Activated CD4-positive, CD25-positive, alpha-beta regulatory T cell treated with anti-CD3 and anti-CD28 coated beads, Interleukin-2, amount 50 U/mL, for 16 hours (primary cell): Measurements from ENCODE around the gene DPP4.

Experiments
- DNase-seq: peaks from one replicate; pipeline ENCODE4 v3.0.0-alpha.2; 2020; ENCODE audit warnings: low read depth, low spot score

DPP4 gene

DNA sequence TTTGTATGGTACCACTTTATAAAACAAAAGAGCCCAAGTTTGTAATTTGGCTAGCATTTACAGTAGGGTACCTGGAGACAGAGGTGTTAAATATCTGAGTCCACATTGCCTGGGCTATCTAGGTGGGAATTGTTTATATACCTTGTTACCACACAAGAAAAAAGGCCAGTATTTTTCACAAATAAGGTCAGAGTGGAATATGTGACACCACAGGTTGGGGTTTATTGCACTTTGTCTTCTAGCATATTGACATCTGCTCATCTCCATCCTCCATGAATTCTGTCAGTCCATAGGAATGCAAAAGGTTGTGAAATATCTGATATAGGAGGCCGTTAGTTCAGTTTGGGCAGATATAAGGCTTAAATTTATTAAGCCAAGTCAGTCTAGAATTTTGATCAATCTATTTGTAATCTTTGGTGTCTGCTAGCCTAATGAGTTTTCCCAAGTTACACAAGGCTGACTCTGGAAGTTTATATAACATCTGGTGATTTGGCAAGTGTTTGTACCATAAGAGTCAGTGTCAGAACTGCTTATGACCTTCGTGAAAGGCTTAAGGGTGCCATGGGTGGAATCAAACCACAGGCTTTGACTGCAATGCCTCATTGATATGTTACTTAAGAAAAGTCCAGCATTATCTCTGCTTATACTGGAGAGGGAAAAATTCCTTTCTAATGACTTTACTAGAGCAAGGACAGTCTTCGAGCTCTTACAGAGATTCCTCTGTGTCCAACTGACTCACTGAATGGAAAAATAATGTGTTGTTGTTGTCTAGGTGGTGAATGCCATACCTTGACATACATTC, 11.3 kb upstream of the DPP4 start:
- DNase-seq, result no peak

DNA sequence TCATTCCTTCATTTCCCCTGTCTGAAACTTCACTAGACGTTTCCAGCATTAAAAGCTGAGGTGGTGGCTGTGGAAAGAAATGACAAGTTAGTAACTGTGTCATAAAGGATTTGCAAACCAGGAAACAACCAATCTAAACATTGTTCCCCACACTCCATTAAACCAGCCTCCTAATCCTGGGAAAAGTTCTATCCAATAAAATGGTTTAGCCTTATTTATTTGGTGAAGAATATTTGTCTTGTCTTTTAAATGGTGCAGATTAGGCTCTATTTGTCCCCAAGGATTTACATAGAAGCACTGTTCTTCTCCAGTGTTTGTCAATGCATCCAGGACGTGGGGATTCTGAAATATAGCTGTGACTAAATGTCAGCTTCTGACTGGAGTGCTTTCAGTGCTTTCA, 10.5 kb upstream of the DPP4 start:
- no peak for DNase-seq

DNA sequence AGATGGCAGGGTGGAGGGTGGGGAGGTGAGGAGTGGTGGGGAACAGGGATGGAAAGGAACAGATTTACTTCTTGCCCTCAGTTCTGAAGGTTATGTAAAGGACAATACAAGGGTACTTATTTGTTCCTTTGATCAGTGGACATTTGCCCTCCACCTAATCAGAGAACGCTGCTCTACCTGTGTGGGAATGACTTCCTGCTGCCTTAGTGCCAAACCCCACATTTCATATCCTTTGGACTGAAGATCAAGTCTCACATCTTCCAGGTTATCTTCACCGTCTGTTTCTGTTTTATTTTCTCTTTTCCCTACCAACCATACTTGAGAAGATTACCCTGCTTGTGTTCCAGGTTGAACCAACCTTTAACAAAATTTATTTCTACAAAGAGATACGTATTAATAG, 8.7 kb upstream of the DPP4 start:
- DNase-seq, result no peak

DNA sequence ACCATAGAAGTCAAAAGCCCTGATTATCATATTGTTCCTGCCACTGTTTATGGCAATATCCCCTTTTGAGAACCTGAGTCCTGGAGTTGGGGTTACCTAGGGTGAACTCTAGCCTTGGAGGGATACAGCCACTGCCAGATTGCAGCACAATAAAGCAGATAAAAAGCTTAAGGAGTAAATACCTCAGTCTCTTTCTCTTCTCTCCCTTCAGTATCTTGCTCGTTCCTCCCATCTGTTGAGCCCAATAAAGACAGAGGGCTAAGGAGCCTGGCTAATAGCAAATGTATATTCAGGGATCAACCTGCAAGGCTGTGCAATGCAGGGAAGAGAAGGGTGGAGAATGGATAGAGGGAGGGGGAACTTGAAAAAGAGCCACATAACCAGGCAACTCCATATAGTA, 8.0 kb upstream of the DPP4 start:
- DNase-seq, result no peak

DNA sequence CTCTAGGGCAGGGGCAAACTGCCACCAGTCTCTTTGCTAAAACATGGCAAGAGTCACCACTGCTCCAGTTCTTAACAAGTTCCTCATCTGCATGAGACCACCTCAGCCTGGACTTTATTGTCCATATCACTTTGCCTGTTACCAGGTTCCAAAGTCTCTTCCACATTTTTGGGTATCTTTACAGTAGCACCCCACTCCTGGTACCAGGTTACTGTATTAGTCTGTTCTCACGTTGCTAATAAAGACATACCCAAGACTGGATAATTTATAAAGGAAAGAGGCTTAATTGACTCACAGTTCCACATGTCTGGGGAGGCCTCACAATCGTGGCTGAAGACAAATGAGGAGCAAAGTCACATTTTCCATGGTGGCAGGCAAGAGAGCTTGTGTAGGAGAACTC, 5.5 kb upstream of the DPP4 start:
- DNase-seq, result no peak

DNA sequence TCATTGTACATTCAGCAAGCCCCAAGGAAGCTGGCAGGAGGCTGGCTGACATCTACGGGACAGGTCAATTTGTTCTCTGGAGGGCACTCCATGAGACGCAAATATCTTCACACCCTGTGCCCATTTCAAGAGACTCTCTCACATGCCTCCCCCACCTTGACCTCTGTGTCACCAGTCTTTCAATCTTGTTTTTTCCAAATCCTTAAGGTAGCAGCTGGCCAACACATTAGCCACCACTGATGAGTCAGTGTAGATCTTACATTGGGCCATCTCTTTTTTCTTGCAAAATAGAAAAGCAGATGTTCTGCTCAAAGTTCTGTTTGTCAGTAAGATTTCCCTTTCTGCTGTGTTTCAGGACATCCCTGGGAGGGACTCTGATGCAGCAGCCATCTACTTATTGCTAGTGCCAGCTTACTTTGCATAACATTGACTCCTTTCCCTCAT, 1.7 kb upstream of the DPP4 start:
- DNase-seq, result no peak

DNA sequence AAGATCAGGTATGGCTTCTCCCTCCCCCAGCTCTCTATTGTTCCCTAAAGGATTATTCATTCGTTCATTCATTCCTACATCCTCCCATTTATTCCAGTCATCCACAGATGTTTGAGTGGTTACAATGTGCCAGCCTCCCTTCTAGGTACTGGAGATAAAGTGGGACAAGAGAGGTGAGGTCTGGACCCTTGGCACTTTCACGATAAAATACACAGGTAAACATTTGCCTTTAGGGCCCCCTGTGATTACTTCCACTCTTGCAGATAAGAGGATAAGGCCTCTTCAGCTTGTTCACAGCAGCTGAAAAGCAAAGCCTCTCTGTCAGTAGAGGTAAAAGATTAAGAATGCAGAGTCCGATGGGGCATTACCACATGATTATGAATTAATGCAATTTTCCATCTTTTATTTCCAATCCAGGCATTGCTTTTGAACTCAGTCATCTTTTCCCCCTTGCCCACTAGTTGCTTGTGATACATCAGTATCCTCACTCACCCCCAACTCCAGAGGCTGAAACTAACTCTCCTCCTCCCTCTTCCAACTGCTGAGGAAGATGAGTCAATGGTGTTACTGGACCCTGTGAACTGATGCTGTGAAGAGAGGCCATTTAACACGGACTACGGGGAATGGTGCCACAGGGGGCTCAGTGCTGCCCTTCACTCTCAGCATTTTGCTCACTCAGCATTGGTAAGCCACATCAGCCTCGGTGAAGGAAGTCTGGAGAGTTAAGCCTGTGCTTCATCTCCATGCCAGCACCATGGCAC, 1.1 kb upstream of the DPP4 start:
- no peak for DNase-seq

DNA sequence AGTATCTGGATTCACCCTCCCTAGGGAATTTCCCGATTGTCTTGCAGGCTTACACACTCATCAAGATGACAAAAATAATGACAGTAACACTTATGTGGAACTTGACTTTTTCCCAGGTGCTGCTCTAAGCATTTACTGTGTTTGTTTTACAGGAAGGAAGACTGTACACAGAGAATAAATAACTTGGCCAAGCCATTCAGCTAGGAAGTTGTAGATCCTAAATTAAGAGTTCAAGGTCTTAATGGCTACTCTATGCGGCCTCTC, 549 bp upstream of the DPP4 start:
- no peak for DNase-seq

DNA sequence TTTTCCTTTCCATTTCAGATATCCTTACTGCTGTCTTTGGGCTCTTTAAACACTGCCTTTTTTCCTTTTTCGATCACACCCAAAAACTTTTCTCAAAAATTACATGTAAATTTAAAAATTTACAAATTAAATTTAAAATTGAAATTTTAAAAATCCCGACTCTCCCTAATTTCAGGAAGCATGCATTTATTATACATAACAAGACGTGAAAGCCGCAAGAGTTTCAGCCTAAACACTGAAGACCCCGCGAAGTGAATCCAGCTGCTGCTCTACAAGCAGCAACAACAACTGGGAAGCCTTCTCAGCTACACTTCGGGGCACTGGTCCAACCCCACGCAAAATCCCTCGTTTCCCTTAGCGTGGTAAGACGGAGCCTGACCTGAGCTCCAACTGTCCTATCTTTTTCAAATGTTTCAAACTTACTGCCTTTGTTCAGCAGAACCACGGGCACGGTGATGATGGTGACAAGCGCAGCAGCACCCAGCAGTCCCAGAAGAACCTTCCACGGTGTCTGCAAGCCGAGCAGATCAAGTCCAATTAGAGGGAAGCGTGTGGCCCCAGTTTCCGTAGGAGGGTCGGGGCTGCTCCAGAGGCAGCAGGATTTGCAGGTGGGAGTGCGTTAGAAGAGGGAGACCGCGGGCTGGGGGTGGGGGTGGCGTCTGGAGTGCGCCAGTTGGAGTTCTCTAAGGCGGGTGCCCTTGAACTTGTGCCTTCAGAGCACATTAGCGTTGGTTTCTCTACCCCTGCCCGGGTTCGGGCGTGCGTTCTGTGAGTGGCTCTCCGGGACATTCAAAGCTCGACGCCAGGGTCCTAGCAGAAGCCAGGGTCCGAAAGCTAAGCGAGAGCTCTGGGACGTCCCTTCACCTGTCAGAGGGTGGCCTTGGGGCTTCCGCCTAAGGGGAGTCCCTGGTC, 783 bp downstream of the DPP4 start:
- no peak for DNase-seq

DNA sequence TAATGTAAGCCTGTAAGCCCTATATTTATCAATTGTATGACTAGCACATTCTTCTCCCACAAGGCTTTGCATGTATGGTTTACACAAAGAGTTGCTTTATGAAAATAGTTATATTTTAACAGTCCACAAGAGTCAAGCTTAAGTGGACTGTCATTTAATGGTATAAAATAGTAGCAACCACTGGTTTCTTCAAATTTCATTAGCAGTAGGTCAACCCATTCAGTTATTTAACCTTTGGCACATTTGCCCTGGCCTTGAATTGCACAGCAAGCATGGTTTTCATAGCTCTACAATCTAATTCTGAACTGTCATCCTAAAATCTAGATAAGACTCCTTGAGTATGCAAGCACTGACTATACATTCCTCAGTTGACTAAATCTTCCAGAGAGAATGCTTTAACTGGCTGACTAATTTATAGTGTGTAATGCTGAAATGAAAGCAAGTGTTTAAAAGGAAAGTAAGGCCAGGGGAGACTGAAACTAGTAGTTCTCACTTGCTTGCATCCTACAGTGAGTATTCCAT, 1.8 kb downstream of the DPP4 start:
- no peak for DNase-seq

DNA sequence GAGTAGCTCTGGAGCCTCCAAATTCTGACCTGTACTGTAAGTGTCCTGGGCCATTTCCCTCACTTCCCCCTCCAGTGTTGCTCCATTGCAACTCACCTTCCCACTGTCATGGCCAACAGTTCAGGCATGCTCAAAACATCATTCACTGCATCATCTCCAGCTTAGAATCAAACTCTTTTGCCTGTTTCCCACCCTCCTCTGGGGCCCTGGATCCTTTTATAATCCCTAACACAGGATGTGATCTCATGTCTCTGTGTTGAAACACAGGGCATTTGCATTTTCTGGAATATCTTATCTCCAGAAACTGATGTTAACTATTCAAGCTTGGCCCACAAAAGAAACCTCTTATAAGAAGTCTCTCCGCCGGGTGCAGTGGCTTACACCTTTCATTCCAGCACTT, 3.0 kb downstream of the DPP4 start:
- DNase-seq, result no peak

DNA sequence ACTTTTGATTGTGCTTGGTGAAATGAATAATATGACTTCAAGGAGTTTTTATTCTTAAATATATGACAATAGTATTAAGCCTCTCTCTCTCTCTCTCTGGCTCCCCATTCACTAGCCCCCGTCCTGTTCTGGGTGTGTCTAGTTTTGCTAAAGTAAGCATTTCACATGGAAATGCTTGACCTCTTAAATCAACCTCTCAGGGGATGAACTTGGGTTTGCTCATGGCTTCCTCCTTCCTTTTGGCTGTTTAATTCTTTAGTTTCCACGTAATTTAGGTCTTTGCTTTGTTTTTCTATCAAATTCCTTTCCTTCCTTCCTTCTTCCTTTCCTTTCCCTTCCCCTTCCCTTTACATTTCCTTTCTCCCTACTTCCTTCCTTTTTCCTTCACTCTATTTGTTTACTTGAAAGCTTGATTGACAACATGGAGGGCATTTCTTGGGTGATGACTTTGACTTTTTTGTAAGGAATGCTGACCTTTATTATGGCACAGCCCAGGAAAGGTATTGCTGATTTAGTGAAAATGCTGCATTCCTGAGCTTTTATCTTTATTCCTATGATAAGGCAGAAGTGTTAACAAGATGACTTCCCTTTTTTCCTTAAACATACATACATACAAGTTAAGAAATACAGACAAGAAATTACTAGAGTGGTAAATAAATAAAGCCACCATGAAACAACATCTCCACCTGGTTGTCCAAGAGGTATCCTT, 3.6 kb downstream of the DPP4 start:
- no peak for DNase-seq

DNA sequence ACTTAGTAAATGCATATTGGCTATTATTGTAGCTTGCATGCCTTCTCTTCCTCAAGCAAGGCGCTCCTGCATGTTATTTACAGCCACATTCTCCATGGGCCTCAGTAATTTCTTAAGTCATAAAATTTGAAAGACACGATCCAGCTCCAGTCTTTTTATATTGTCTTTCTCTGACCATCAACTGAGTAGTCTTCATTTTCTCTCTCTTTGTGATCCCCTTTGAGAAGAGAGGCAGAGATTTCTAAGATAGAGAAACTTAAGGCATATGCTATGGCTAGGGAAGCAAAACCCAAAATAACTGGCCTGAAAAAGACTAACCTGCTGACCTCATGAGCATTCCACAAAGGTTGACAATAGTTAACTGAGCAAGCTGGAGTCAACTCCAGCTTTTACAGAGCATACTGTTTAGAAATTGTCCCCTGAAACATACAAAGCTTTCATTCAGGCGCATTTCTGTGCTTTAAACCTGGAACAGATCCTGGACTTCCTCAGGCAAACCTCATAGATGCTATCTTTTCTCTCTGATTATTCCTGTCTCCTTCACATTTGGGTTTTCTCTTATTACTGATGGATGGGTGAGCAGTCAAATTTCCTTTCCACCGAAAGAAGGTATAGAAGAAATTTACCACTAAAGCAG, 4.6 kb downstream of the DPP4 start:
- DNase-seq, result no peak

DNA sequence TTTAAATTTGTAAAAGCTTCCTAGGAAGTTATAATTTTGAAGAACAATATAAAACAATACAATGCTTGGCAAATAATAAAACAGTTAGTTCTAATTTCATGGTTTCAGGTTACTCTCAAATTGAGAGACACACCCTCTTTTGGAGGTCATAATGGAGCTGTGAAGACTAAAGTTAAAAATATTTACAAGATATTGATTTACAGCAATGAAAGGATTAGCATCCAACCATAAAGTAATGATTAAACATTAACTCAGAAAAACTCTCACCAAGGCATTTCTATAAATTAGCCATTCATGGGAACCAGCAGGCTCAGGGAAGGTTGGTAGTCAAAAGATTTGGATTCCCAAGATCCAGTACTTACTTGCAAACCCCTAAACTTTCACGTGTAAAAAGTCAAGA, 6.4 kb downstream of the DPP4 start:
- DNase-seq, result no peak

DNA sequence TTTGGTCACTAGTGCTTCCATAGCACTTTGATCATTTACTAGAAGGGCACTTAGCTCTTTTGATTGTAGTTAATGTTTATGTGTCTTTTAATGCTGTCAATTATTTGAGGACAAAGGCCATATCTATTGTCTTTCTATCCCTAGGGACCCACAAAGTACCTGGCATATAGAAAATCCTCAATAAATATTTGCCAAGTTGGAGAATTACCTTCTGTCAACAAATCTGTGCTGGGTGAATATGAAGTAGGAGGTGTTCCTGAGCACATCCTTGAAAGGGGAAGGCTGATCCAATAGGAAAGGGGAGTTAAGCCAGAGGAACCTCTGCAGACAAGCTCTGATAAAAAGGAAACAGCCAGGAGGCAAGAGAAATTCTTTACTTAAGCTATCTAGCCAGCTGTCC, 8.2 kb downstream of the DPP4 start:
- no peak for DNase-seq

DNA sequence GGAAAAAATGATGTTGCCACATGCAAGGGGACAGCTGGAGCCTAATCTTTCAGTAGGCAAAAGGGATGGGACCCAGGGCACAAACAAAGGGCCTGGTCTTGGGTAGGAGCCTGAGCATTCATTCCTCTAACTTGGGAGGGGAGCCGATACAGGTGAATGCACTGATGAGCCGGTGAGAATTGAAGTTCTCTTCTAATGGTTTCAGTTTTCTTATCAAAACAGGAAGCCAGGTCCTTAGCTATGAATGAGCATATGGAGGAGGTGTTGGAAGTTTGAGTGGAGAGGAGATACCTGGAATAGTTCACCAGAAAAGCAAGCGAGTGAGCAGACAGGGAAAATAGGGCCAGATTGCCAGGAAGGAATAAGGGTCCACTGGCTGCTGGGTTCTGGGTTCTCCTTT, 10.1 kb downstream of the DPP4 start:
- DNase-seq, result no peak

DNA sequence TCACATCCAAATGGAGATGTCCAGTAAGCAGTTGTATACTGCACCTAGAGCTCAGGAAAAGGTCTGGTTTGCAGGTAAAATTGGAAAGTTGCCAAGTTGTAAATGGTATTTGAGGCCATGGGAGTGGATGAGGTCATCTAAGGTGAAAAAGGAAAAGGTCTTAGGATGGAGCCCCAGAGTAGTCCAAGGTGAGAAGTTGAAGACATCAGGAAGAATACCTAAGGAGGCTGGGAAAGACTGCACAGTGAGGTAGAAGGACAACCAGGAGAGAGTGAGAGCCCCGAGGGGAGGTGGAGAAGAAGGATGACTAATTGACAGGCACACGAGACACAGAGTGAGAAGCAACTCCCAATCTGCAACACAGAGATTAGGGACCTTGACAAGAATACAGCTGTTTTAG, 10.7 kb downstream of the DPP4 start:
- DNase-seq, result no peak

DNA sequence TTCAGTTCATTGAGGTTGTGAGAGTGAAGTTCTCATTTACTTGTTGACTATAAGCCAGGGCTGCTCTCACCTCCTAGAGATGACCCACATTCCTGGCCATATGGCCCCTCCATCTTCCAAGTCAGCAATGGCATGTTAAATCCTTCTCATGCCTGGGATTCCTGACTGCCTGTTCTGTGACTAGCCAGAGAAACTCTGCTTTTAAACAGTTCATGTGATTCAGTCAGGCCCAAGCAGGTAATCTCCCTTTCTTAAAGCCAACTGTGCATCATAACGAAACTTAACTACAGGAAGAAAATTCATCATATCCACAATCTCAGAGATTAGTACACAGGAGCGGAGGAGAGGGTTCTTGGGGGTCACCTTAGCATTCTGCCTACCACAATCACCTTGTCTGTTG, 11.5 kb downstream of the DPP4 start:
- no peak for DNase-seq

DNA sequence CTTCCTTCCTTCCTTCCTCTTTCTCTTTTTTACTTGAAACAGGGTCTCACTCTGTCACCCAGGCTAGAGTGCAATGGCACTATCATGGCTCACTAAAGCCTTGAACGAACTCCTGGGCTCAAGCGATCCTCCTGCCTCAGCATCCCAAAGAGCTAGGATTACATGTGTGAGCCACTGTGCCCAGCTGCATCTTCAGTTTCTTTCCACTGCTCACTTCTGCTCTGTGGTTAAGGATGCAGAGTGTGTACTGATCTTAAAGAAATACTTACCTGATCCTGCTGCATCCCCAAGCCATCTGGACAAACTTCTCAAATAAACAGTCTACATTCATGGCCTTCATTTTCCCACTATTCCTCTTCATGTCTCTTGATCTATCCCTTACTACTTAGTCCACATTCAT, 13.0 kb downstream of the DPP4 start:
- DNase-seq, result no peak

DNA sequence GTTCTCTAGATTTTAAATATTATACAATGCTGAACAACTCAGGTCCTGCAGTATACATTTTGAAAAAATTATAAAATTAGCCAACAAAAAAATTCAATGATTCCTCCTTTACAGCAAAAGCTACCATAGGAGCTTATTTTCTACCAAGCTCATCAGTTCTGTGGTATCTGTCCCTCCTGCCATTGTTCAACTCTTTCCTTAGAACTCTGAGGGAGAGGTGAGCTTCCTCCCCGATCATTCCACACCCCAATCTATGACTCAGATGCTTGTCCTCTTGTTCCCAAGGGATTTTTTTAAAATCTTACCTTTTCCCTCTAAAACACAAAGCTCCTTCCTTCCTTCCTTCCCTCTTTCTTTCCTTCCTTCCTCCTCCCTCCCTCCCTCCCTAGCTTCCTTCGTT, 13.5 kb downstream of the DPP4 start:
- DNase-seq, result no peak

DNA sequence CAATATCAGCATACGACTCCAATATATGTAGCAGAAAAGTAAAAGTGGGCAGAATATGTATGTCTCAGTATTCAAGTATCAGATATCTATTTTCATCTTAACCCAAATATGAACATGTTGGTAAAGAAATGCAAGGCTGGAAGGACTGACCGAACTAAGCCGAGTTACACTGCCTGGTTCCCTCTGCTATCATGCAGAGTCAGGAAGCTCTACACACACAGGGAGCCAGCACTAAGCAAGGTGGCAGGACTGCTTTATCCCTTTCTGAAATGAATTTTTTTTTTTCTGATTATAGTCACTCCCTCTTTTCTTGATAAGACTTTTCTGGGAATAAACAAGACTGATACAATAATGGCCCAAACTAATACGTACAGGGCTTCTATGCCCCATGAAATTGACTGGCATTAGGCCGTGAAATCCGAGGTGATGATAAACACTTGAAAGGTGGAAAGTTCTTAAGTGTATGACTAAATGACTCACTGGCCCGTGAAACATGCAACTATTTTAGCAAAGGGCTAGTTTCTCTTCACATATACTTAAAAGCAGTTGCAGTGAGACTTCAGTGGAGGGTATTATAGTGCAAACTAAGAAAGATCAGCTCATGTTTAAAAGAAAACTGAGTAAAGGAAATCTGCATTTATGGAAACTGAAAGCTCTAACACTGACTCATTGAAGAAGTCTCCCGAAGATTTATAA, 14.9 kb downstream of the DPP4 start:
- no peak for DNase-seq
